IMR-90 (cell line): Measurements from ENCODE around the gene PACSIN2. TPM values are rescaled to one million over a fixed set of nuclear protein-coding genes. Genes with fewer than 3 reads are reported as not detected.

Experiments
- ATAC-seq: fragments of 200-7000 bp; cut with Tn5 transposase; 2 replicates; pipeline ENCODE4 v1.9.1; 2020; ENCODE audit warnings: low read depth, mild to moderate bottlenecking, moderate library complexity
- BruUV-seq: library from RNA; stranded (reverse); fragments of 400-500 nt; replicated peaks from 2 replicates; lab custom pipeline; 2021; lab: Mats Ljungman, UMichigan
- CTCF ChIA-PET: fragments of 300-600 bp; formaldehyde crosslinking; extraction: SDS; loops from one replicate; lab custom pipeline; 2021; ENCODE audit warnings: antibody characterized with exemption; lab: Yijun Ruan, JAX
- POLR2A ChIA-PET: fragments of 300-600 bp; sonication (Branson Sonifier 250); formaldehyde crosslinking; loops from one replicate; lab custom pipeline; 2022; ENCODE audit warnings: antibody characterized with exemption; ENCODE audit not compliant: unreplicated experiment; lab: Charles Lee
- DNase-seq: peaks from one replicate; pipeline ENCODE4 v3.0.0; 2013
- H2AFZ ChIP-seq: replicated peaks from 2 replicates; pipeline ENCODE3; 2013; ENCODE audit warnings: low read length, mild to moderate bottlenecking; ENCODE audit not compliant: poor library complexity
- H2AK5ac ChIP-seq: 2 replicates; pipeline ENCODE4 v1.6.1; 2013; ENCODE audit warnings: low read depth, low read length, inconsistent platforms
- H2AK9ac ChIP-seq: replicated peaks from 2 replicates; pipeline ENCODE3; 2013; ENCODE audit warnings: mild to moderate bottlenecking, low read depth, low read length, moderate library complexity; ENCODE audit not compliant: poor library complexity
- H2BK120ac ChIP-seq: 2 replicates; pipeline ENCODE4 v1.6.1; 2013; ENCODE audit warnings: low read depth, low read length, inconsistent platforms
- H2BK15ac ChIP-seq: 3 replicates; pipeline ENCODE4 v1.6.1; 2013; ENCODE audit warnings: low read depth, low read length, inconsistent platforms
- H2BK20ac ChIP-seq: 2 replicates; pipeline ENCODE4 v1.6.1; 2013; ENCODE audit warnings: low read depth, mild to moderate bottlenecking, inconsistent platforms, low read length, moderate library complexity
- H2BK5ac ChIP-seq: 2 replicates; pipeline ENCODE4 v1.6.1; 2013; ENCODE audit warnings: mild to moderate bottlenecking, low read depth, low read length, inconsistent platforms; ENCODE audit not compliant: poor library complexity, severe bottlenecking
- H3K14ac ChIP-seq: replicated peaks from 2 replicates; pipeline ENCODE4 v1.6.1; 2013; ENCODE audit warnings: low read depth, low read length, inconsistent platforms
- H3K18ac ChIP-seq: 2 replicates; pipeline ENCODE4 v1.6.1; 2013; ENCODE audit warnings: low read depth, low read length, control low read depth
- H3K23ac ChIP-seq: 2 replicates; pipeline ENCODE4 v1.6.1; 2013; ENCODE audit warnings: low read depth, low read length, inconsistent platforms
- H3K27ac ChIP-seq: 2 replicates; pipeline ENCODE4 v1.5.1; 2013; ENCODE audit warnings: mild to moderate bottlenecking, control low read depth, low read length; ENCODE audit not compliant: insufficient read depth
- H3K27me3 ChIP-seq: 2 replicates; pipeline ENCODE4 v1.6.1; 2013; ENCODE audit warnings: low read length; ENCODE audit not compliant: control insufficient read depth, insufficient read depth
- H3K36me3 ChIP-seq: 2 replicates; pipeline ENCODE4 v1.6.1; 2013; ENCODE audit warnings: low read length, mixed read lengths; ENCODE audit not compliant: control insufficient read depth, insufficient read depth
- H3K4ac ChIP-seq: 2 replicates; pipeline ENCODE4 v1.6.1; 2013; ENCODE audit warnings: low read depth, low read length, inconsistent platforms
- H3K4me1 ChIP-seq: 2 replicates; pipeline ENCODE4 v1.6.1; 2013; ENCODE audit warnings: low read length, mixed read lengths; ENCODE audit not compliant: control insufficient read depth, insufficient read depth
- H3K4me2 ChIP-seq: 2 replicates; pipeline ENCODE4 v1.6.1; 2013; ENCODE audit warnings: low read depth, mild to moderate bottlenecking, control low read depth, low read length, moderate library complexity
- H3K4me3 ChIP-seq: 2 replicates; pipeline ENCODE4 v1.5.1; 2013; ENCODE audit warnings: low read depth, mild to moderate bottlenecking, control low read depth, low read length, moderate library complexity; ENCODE audit not compliant: insufficient read depth
- H3K56ac ChIP-seq: 2 replicates; pipeline ENCODE4 v1.6.1; 2013; ENCODE audit warnings: low read length, inconsistent platforms; ENCODE audit not compliant: insufficient read depth; ENCODE audit errors: extremely low read depth
- H3K79me1 ChIP-seq, 2 experiments: 2 replicates each; pipeline ENCODE4 v1.6.1; 2013; ENCODE audit warnings: low read length in 2 of 2, inconsistent platforms in 1 of 2, low read depth in 1 of 2
- H3K9ac ChIP-seq: 2 replicates; pipeline ENCODE4 v1.6.1; 2013; ENCODE audit warnings: low read depth, low read length, control low read depth
- H3K9me1 ChIP-seq: 2 replicates; pipeline ENCODE4 v1.6.1; 2013; ENCODE audit warnings: low read length, inconsistent platforms; ENCODE audit not compliant: insufficient read depth
- H3K9me3 ChIP-seq: 2 replicates; pipeline ENCODE4 v1.6.1; 2013; ENCODE audit warnings: low read length; ENCODE audit not compliant: control insufficient read depth, insufficient read depth
- H4K20me1 ChIP-seq: 2 replicates; pipeline ENCODE4 v1.6.1; 2013; ENCODE audit warnings: low read length, inconsistent platforms; ENCODE audit not compliant: insufficient read depth
- H4K5ac ChIP-seq: 2 replicates; pipeline ENCODE4 v1.6.1; 2013; ENCODE audit warnings: mild to moderate bottlenecking, low read depth, low read length, control low read depth
- H4K8ac ChIP-seq, 2 experiments: 2 replicates each; pipeline ENCODE4 v1.6.1; 2013; ENCODE audit warnings: low read depth in 2 of 2, low read length in 2 of 2, control low read depth in 1 of 2, inconsistent platforms in 1 of 2
- H4K91ac ChIP-seq: 2 replicates; pipeline ENCODE4 v1.6.1; 2013; ENCODE audit warnings: low read depth, low read length, inconsistent platforms; ENCODE audit not compliant: insufficient read depth
- CEBPB ChIP-seq: IDR thresholded peaks from 2 replicates; pipeline ENCODE4 v1.6.1; 2012; ENCODE audit warnings: low read depth, low read length, improper control_type of control experiment
- MXI1 ChIP-seq: IDR thresholded peaks from 2 replicates; pipeline ENCODE4 v1.6.1; 2012; ENCODE audit warnings: low read depth, mild to moderate bottlenecking, low read length, moderate library complexity, borderline replicate concordance
- WGBS, 2 experiments: methylation state at CpG; one replicate each; pipeline versions ENCODE4 v1.1.5 to v1.1.7; 2013; ENCODE audit warnings: missing lambda C conversion rate in 2 of 2; ENCODE audit not compliant: insufficient read length in 1 of 2; ENCODE audit errors: extremely low coverage in 2 of 2; 5-methylcytosine and 5-hydroxymethylcytosine counted together
- dilution Hi-C: fragments of 300-500 bp; cut with HindIII; formaldehyde crosslinking; loops from one replicate; pipeline ENCODE4 v1.14.3; 2018; ENCODE audit warnings: low sequenced_read_pairs; ENCODE audit not compliant: unreplicated experiment
- in situ Hi-C: fragments of 300-500 bp; cut with MboI; formaldehyde crosslinking; loops from 3 replicates; pipeline ENCODE4 v1.14.3; 2019; ENCODE audit warnings: low sequenced_read_pairs, inconsistent platforms, mixed read lengths
- intact Hi-C: fragments of 100-400 bp; cut with micrococcal nuclease; formaldehyde crosslinking; loops from 2 replicates; pipeline ENCODE4 v1.10.0; 2022
- polyA plus RNA-seq, 3 experiments: library from polyadenylated mRNA; depleted of rRNA; stranded (reverse); fragments of >200 nt; gene quantifications; 2 replicates each; pipeline ENCODE4 v1.2.3, GENCODE V29; 2012; ENCODE audit warnings: low replicate concordance in 1 of 3
- total RNA-seq: library from RNA; depleted of rRNA; stranded (reverse); fragments of >200 nt; gene quantifications from 2 replicates; pipeline ENCODE4 v1.2.3, GENCODE V29; 2012

PACSIN2 gene
- total and polyA plus RNA-seq, 2 of the 4 experiments (the other 2 are of a cell fraction): 85.0 to 118 TPM

DNA sequence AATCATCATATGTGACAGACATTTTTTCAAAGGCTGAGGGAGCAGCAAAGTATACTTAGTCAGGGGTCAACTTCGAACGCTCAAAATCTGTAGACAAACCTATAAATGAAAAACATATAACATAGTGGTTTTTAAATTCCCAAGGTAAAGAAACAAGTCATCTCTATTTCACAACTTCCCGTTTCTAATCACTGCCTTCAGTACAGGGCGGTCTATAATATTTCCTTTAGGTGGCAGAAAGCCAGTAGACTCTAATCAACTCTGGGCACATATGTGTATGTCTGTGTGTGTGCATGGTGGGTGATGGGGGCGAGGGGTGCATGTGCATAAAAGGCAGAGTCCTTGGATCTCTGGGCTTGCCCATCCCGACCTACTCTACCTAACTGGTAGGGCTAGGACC lies 102.9 kb downstream of the PACSIN2 start:
- POLR2A ChIA-PET: no interaction called here

More for the DNA sequence above, 102.9 kb downstream of the PACSIN2 start:
- Histone ChIP-seq H3K79me1 (peaks cover 47 to 93% of the 10 kb centered on the region in 2 experiments), H2AK9ac (no peak overlapping the region), H3K56ac (no peak overlapping the region), H2BK5ac (no peak overlapping the region), H4K5ac (no peak overlapping the region), H3K14ac (no peak overlapping the region), H3K9me3 (no peaks in the 10 kb centered on the region), H3K9ac (no peak overlapping the region), H3K4me3 (no peak overlapping the region), H2BK120ac (no peak overlapping the region), H2BK20ac (no peak overlapping the region), H2BK15ac (no peak overlapping the region), H2AK5ac (no peak overlapping the region), H3K23ac (no peak overlapping the region), H2AFZ (no peak overlapping the region), H3K27me3 (no peaks in the 10 kb centered on the region), H3K4me2 (no peak overlapping the region), H3K4ac (no peak overlapping the region), H3K4me1 (peaks cover 7% of the 10 kb centered on the region; the same call in 1 of the 2 replicates), H3K9me1 (peaks cover 29% of the 10 kb centered on the region; the same call in 1 of the 2 replicates), H3K27ac (no peak overlapping the region), H3K18ac (no peak overlapping the region), H4K20me1 (peaks cover 74% of the 10 kb centered on the region), H4K91ac (no peak overlapping the region), H3K36me3 (peaks cover 14% of the 10 kb centered on the region), H4K8ac (no peak overlapping the region)
- TF ChIP-seq MXI1: no peak
- 0 out of 2 replicates have a peak, but pooled peaks have one; percentile 9 for TF ChIP-seq CEBPB
- no CpG with 5 or more reads among the region's 6 CpGs for WGBS, 2 experiments
- no TSS peak for BruUV-seq
- dilution Hi-C loops: no loop called here
- CTCF ChIA-PET: no interaction called here
- no peak for DNase-seq
- intact Hi-C loops: no loop called here
- in situ Hi-C loops: no loop called here
- no peak for ATAC-seq
